Activated gamma-delta T cell treated with anti-CD3 and anti-CD28 coated beads, Interleukin-2, amount 50 U/mL, for 16 hours (primary cell): ENCODE data around the gene MAST4.

Experiments used
- DNase-seq: peaks from one replicate; pipeline ENCODE4 v3.0.0-alpha.2; 2020; ENCODE audit warnings: low read depth

The MAST4 gene

DNA sequence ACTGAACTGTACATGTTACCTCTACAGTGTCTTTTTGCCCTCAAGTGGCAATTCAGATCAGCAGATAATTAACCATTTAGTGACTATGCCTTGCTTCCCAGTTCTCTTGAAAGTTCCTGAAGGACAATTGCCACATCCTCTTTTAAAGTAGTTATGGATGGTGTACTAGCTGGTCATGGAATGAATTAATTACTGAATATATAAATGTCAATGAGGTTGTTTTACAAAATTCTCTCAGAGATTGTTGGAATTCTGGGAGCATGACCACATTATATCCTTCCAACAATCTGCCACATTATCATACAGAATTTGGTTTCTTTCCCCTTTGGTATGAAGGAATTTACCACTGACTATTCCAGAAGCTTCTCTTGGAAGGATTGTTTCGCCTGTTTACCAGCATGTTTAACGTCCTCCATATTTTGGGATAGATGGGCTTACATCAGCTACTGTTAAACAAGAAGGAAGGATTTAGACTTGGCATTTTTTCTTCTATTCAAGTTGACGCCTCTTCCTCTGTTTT is 424.0 kb downstream of the MAST4 start:
- DNase-seq = no peak

GRCh38 chr5:67021031-67021430 is 424.8 kb downstream of the MAST4 start:
- DNase-seq = no peak

DNA sequence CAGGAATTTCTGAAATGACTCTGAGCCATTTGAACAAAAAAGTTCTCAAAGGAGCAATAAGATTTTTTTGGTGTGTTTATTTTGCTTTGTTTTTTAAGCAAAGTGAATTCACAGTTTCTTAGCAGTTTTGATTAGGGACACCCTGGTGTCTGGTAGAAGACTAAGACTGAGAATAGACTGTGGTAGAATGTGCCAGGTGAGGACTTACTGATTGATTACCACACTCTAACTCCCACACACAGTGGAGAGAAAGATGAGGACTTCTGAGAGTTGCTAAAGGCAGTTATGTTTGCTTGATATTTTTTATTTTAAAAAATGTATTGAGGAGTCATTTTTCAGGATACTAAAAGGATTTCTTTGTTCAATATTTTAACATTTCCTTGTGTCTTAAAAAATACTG is 425.3 kb downstream of the MAST4 start:
- no peak for DNase-seq

DNA sequence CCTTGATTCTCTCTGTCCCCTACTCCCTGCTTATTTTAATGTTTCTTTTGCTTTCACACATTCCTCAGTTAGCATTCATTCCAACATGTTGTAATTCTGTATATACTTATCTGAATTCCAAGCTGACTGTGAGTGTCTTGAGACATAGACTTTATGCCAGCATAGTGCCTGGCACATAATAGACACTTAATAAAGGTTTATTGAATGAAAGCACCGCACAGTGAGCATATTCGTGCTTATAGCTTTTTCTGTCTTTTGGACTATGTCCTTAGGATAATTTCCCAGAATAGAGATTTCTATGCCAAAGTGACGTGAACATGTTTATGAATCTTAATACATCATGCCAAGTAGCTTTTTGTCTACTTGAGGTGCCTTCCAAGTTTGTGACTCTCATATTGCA is 425.8 kb downstream of the MAST4 start:
- DNase-seq = no peak

DNA sequence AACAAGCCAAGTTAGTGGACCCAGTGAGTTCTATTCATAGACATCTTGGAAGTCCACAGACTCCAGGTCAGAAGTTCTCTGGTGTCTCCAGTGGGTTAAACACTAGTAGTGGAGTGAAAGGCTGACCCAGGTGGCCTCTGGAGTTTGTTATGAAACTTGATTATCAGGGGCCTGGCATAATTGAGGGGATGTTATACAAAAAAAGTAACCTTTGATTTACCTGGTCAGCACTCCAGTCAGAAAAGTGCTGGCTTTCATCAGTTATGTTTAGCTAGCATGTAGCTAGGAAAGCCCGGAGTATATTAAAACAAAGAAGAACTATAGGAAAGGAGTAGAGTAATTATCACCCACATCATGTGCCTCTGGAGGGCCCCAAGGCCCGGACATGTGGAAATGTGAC is 429.3 kb downstream of the MAST4 start:
- no peak for DNase-seq

- no peak for DNase-seq
These were observed 430.1 kb downstream of the MAST4 start for GRCh38 chr5:67026278-67026677.

- DNase-seq = no peak
These were observed 431.0 kb downstream of the MAST4 start for GRCh38 chr5:67027171-67027570.

GRCh38 chr5:67028371-67028770 is 432.2 kb downstream of the MAST4 start:
- no peak for DNase-seq

- no peak for DNase-seq
These were observed 432.7 kb downstream of the MAST4 start for GRCh38 chr5:67028941-67029340.

DNA sequence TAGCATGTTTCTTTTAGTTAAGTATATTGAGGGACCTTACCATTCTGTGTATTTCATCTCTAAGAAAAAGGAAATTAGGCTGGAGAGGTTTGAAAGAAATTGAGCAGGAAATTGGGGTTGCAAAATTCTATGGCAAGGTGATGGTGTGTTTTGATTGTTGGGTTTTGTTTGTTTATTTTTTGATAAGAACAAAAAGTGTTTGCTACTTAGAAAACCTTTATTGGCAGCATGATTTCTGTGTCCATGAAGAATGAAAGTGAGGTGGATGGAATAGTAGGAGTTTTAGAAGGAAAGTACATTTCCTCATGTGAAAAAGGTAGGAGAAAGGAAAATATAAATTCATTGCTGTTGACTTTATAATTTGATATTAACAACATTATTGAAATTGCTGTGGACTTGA is 433.3 kb downstream of the MAST4 start:
- no peak for DNase-seq

- DNase-seq = no peak
These were observed 434.3 kb downstream of the MAST4 start for GRCh38 chr5:67030289-67031056.

GRCh38 chr5:67031057-67031443 is 434.9 kb downstream of the MAST4 start:
- DNase-seq = no peak

DNA sequence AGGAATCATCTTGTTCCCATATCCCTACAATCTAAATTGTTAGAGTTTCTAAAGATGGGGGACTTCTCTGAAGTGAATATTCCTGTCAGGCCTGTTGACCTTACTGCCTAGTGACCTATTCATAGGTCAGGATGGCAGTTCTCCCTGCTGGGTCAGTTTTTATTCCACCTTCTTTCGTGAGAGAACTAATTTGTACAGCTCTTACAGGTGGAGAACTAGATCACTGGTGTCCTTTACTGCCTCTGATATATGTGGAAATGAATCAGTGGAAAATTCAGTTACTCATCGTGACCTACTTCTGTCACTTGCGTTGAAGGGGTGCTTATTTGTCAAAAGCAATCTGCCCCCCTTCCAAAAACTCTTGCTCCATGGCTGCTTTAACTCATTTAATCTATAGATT is 435.5 kb downstream of the MAST4 start:
- no peak for DNase-seq

DNA sequence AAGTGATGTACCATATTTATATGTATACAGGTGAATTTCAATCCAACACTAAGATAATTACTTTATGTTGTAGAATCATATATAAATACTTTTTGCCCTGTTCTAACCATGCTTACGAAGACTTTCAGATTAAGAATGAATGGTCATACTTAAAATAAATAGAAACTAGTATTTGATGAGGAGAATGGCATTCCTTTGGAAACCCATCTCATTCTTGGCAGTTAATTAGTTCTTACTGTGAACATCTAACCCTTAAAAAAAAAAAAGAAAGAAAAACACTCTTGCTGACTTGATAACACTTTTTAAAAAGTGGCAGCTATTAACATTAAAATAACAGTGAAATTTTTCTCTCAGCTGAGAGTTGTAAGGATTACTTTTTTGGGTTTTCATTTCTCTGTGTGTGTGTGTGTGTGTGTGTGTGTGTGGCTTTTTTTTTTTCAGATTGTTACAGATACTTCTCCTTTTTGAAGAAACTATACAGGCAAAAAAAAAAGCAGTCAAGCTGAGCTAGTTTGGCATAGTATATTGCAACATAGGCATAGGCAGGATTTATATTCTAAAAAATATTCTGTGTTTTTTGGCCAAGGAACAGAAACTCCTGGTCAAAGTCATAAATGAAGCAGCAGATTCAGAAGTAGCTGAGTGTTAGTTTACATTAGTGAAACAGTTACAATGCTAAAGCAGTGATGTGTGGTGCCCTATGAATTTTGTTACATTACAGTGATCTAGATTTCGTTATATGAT is 436.9 kb downstream of the MAST4 start:
- no peak for DNase-seq

- DNase-seq = no peak
These were observed 437.9 kb downstream of the MAST4 start for GRCh38 chr5:67033880-67034651.

- DNase-seq = no peak
These were observed 439.0 kb downstream of the MAST4 start for GRCh38 chr5:67035098-67035740.

GRCh38 chr5:67037171-67037570 is 441.0 kb downstream of the MAST4 start:
- no peak for DNase-seq

GRCh38 chr5:67038817-67039603 is 442.8 kb downstream of the MAST4 start:
- DNase-seq = no peak

- no peak for DNase-seq
These were observed 446.2 kb downstream of the MAST4 start for GRCh38 chr5:67042176-67043003.

GRCh38 chr5:67043796-67044511 is 447.8 kb downstream of the MAST4 start:
- no peak for DNase-seq
